Activated CD4-positive, alpha-beta T cell treated with anti-CD3 and anti-CD28 coated beads, Interleukin-2, Interleukin-4, amounts not matched to agents 100 ng/mL and 50 ng/mL, durations not matched to agents 16 hours and 8 hours (primary cell): ENCODE data around the gene NCEH1.

Experiments
- DNase-seq: peaks from one replicate; pipeline ENCODE4 v3.0.0-alpha.2; 2020; ENCODE audit warnings: low spot score

The NCEH1 gene

GRCh38 chr3:172582712-172583111 is 128.2 kb downstream of the NCEH1 start:
- DNase-seq, result no peak

GRCh38 chr3:172581757-172582166 is 129.1 kb downstream of the NCEH1 start:
- DNase-seq, result peak; percentile 73

GRCh38 chr3:172580680-172581401 is 130.0 kb downstream of the NCEH1 start:
- DNase-seq, result peak; percentile 66
